GM18505 (cell line): ENCODE data around the gene SAMD8.
"Not testable (repeated sequence)": the region's sequence is repeated elsewhere in the genome, so short reads cannot be mapped to it uniquely, and the experiment has no call there.

ENCODE experiments used
- ATAC-seq: cut with Tn5 transposase; IDR thresholded peaks from one replicate; pipeline ENCODE4 v1.9.1; 2021; ENCODE audit not compliant: unreplicated experiment
- POLR2A ChIP-seq: IDR thresholded peaks from 4 replicates; pipeline ENCODE4 v1.6.1; 2011; ENCODE audit warnings: borderline replicate concordance; ENCODE audit not compliant: insufficient read depth, insufficient read length; ENCODE audit errors: extremely low read depth

The SAMD8 gene

DNA sequence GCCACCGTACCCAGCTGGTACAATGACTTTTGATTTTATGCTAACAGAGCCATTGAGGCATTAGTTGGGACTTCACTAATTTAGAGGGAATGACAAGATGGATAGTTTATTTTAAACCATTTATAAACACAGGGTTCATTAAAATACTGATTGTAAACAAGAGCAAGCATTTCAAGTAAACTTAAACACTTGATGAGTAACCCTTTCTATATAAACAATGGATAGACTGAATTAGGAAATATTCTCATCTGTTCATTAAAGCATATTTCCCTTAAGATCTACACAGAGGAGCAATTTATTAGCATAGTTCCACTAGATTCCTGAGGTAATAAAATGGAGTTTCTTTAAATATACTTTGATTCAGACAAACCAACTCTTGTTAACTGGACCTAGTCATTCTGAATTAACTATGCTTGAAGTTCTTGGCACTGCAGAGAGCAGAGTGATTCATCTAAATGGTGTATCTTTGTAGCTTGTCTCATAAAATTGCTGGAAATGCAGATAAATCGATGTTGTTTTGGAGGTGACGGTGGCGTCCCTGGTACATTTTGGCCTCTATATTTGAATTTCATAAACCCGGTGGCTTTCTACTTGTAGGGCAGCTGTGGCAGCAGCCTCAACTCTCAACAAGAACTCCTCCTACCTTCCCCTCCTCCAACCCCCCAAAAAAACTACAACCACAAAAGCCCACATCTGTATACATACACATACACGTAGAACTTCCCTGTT lies 83.7 kb downstream of the SAMD8 start:
- no peak for ATAC-seq
- TF ChIP-seq POLR2A: no peak

DNA sequence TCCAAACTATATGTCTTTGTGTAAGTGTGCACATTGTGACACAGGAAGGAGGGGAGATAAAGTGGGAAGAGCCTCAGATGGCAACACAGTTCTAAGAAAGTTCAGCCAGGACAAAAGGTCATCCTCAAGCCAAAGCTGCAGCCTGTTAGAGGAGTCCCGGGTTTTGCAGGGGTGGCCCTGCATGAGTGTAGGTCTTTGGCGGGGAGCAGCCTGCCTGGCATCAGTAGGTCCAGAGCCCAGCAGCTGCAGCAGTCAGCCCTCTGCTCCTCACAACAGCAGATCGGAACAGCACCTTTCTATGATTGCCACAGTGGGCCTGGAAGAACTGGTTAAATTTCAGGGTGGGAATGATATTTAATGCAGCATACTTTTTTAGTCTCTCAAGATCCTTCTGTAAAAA lies 85.6 kb downstream of the SAMD8 start:
- no peak for TF ChIP-seq POLR2A
- ATAC-seq: no peak

DNA sequence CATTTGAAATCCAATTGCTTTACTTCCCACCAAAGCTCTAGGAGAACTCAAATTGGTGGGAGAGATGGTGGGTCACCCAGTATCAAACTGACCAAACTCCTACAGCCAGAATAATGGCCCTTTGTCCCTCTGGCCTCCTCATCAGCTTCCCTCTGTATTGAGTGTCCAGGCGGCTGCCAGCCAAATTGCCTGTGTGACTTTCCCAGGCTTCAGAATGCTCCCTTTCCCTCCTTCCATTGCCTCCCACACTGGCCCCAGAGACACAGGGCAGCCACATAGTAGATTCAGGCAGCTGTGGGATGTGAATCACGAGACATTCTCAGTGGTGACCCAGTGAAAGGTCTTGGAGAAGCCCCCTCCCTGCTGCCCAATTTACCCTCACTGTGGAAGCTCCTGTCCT lies 86.5 kb downstream of the SAMD8 start:
- no peak for TF ChIP-seq POLR2A
- no peak for ATAC-seq

DNA sequence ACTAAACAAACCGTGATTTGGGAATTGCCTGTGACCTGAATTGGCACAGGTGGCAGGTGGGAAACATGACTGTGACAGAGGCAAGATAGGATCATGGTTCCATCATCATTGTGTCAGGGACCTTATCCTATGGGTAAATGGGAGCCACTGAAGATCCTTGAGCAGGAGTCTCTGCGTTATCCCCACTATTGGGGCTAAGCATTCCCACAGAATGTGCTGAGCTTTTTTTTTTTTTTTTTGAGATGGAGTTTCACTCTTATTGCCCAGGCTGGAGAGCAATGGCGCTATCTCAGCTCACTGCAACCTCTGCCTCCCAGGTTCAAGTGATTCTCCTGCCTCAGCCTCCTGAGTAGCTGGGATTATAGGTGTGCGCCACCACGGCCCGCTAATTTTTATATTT lies 88.5 kb downstream of the SAMD8 start:
- ATAC-seq: not testable (repeated sequence)

DNA sequence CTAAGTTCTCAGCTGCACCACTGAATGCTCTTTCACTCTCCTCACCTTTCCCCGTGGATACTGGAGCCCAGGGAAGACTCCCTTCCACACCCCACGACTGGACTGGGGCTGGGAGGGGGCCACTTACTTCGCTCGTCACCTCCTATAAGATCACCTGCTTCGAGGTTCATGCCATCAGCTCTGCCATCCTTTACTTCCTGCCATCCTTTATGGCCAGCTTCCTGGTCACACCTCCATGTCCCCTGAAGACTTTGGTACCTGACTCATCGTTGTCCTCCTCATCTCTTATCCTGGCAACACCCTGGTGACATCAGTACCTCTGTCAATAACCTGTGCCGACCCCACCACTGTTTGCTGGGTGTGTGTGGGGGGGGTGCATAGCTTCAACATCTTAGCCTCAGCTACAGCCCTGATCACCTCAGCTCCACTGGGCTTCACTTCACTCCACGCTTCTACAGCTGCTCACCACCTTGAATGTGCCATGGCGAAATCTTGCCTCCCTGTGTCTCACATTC lies 90.4 kb downstream of the SAMD8 start:
- TF ChIP-seq POLR2A: no peak

DNA sequence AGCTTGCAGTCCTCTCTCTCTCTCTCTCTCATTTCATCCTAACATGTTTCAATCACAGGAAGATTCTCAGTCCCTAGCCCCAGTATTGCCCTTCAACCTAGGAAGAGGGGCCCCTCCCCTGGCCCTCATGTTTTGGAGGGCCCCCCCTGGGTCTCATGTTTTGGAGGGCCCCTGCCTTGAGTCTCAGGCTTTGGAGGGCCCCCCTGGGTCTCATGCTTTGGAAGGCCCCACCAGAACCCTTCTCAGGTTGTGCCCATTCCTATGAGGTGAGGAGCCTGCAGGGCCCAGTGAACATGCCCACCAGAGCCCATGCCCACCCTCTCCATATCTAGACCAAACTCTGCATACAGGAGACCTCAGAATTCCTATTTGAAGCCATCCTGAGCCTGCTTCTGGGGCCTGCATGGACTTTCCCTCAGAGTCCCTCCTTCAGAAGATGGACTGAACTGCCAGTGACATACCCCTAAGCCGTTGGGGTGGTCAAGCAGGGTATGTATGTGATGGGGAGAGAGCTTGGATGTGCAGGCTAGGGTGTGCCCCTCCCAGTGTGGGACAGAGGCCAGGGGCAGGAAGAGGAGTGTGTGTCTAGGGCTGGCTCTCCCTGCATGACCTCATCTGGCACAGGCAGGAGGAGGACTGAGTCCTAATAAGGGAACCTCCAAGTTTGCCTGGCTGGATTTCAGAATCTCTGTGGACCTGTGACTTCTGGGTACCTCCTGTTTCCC lies 91.0 kb downstream of the SAMD8 start:
- no peak for ATAC-seq
- TF ChIP-seq POLR2A: no peak

More for the DNA sequence above, 90.4 kb downstream of the SAMD8 start:
- no peak for ATAC-seq

DNA sequence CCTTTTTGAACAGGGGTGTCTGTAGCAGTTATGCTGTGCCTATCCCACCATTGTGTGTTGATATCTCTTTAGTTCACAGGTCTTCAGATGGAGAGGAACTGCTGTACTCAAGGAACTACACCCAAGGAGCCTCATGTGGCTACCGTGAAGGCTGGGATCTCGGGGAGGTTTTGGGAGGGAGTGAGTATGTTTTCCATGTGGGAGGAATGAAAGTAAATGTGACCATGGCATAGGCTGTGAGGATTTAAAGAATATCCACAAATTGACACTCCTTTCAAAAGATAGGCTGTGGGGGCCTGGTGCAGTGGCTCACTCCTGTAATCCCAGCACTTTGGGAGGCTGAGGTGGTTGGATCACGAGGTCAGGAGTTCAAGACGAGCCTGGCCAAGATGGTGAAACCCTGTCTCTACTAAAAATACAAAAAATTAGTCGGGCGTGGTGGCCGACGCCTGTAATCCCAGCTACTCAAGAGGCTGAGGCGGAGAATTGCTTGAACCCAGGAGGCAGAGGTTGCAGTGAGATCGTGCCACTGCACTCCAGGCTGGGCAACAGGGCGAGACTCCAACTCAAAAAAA lies 91.7 kb downstream of the SAMD8 start:
- not testable (repeated sequence) for ATAC-seq

DNA sequence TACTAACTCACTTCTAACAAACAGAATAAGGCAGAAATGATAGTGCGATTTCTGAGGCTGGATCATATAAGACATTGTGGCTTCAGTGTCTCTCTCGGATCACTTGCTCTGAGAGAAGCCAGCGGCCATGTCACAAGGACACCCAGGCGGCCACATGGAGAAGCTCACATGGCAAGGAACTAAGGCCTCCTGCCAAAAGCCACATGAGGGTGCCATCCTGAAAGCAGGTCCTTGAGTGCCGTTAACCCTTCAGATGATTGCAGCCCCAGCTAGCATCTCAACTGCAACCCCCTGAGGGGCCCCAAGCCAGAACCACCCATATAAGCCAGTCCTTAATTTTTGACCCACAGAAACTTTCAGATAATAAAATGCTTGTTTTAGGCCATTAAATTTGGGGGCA lies 92.3 kb downstream of the SAMD8 start:
- ATAC-seq: no peak
- no peak for TF ChIP-seq POLR2A

DNA sequence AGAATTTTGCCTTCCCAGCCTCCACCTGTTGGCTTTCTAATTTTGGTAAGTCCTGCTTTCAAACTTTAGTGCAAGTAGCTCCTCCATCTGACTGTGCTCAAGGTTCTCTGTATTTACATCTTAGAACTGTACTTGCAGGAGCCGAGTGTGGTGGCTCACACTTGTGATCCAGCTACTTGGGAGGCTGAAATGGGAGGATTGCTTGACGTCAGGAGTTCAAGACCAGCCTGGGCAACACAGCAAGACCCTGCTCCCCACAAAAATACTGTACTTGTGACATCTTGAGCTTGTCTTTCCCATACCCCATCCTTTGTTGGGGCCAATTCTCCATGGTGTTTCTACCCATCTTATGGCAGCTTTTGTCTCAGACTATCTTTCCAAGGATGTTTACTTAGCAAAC lies 94.5 kb downstream of the SAMD8 start:
- TF ChIP-seq POLR2A: no peak
- no peak for ATAC-seq

DNA sequence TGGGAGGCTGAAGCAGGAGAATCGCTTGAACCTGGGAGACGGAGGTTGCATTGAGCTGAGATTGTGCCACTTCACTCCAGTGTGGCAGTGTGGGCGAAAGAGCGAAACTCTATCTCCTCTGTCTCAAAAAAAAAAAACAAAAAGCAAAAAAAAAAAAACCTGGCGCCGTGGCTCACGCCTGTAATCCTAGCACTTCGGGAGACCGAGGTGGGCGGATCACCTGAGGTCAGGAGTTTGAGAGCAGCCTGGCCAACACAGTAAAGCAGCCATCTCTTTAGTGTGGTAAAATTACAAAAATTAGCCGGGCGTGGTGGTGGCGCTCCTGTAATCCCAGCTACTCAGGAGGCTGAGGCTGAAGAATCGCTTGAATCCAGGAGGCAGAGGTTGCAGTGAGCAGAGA lies 95.2 kb downstream of the SAMD8 start:
- not testable (repeated sequence) for ATAC-seq

DNA sequence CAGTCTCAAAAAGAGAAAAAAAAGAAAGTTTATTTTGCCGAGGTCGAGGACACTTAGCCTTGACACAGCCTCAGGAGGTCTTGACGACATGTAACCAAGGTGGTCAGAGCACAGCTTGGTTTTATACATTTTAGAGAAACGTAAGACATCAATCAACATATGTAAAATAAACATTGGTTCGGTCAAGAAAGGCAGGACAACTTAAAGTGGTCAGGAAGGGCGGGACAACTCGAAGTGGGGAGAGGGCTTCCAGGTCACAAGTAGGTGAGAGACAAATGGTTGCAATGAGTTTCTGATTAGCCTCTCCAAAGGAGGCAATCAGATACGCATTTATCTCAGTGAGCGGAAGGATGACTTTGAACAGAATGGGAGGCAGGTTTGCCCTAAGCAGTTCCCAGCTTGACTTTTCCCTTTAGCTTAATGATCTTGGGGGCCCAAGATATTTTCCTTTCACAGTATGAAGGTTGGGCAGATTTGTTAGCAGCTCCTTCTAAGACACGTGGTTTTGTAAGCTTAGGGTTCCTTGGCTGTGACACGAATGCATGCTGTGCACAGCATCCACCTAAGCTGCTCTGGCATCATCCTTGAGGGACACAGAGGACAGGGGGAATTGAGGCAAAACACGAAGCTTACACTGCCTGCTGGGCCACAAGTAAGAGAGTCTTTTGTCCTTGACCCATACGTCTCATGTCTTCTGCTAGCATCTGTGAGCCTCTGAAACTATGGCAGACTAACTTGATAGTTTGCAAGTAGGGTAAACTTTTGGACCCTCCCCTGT lies 95.8 kb downstream of the SAMD8 start:
- no peak for ATAC-seq
- TF ChIP-seq POLR2A: no peak

DNA sequence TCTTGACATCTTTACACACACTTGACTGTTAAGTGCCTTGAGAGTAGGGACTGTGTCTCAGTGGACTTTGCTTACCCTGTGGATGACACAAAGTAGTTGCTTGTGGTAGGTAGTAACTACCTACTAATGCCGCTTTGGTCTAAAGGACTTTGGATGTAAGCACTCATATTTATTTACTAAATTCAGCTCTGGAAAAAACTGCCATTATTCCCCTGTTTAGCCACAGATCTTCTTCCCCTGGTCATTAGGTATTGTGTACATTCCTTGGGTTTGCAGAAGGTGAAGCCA lies 96.3 kb downstream of the SAMD8 start:
- no peak for TF ChIP-seq POLR2A
- ATAC-seq: no peak

DNA sequence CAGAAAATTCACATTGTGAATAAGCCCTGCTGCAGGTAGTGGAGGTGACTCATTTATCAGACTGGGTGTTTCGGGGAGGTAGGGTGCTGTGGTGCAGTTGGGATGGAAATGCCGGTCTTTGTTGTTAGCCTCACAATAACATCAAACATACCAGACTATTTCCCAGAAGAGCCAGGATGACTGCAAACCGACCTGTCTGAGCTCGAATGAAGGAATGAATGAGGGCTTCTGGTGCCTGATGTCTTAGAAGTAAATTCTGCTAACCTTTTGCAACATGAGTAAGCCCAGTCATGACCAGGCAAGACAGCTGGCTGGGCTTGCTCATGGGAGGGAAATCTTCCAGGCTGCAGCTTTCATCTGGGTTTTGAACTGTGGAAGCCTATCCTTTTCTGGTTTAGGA lies 96.7 kb downstream of the SAMD8 start:
- no peak for TF ChIP-seq POLR2A
- ATAC-seq: no peak

DNA sequence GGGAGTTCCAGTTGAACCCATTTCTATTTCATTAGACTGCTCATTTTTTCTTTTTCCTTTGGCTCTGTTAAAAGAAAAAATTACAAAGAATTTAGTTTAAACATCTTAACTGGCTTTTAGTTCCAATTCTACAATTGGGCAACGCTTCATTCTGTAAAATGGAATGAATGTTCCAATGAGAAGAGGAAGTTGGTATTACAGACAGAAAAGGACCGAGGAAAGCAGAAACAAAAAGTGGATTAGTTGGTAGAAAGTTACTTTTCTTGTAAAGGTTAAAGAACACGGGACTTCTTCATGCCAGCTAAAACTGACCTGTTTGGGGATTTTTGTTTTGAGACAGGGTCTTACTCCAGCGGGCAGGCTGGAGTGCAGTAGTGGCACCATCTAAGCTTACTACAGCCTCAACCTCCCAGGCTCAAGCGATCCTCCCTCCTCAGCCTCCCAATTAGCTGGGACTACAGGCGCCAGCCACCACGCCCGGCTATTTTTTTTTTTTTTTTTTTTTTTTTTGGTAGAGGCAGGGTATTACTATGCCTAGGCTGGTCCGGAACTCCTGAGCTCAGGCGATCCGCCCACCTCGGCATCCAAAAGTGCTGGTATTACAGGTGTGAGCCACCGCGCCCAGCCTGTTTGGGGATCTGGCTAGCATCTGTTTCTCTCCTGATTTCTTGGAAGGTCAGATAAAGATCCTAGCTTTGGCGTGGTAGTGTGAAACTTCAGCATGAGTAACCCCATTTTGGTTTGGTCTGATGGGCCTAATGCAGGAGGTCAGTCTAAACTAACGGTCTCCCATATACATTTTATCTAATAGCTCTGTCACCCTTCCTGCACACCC lies 97.8 kb downstream of the SAMD8 start:
- ATAC-seq: no peak

More for the DNA sequence above, 97.8 kb downstream of the SAMD8 start:
- TF ChIP-seq POLR2A: no peak
